GM04503 (cell line): ENCODE results near the gene KLK13.

Experiments
- DNase-seq: peaks from one replicate; pipeline ENCODE4 v3.0.0-alpha.2; 2012; ENCODE audit warnings: low read depth

Gene KLK13

DNA sequence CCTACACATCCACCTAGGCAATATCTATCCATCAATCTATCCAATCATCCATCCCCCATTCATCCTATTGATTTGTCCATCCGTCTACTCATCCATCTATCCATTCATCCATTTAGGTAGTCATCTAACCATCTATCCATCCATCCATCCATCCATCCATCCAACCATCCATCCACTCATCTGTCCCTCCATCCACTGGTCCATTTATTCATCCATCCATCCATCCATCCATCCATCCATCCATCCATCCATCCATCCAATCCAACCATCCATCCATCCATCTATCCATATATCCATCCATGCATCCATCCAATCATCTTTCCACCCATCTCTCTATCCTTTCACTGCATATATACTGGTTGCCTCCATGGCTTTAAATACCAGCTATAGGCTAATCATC, 3.9 kb downstream of the KLK13 start:
- no peak for DNase-seq

DNA sequence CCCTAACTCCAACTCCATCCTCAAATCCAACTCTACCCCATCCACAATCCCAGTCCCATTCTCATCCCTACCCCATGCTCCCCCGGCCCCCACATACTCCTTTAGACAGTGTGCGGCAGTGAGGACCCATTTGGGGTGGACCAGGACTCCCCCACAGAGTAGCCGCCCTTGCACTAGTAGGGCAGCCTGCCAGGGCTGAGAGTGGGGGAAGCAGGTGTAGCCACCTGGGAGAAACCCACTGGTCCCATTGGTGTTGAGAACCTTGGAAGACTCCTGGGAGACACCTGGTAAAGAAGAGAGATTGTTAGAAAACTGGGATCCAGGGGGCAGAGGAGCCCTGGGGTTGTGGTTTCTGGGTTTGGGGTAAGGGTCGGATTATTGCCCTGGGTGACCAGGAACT, 4.6 kb downstream of the KLK13 start:
- DNase-seq = no peak

DNA sequence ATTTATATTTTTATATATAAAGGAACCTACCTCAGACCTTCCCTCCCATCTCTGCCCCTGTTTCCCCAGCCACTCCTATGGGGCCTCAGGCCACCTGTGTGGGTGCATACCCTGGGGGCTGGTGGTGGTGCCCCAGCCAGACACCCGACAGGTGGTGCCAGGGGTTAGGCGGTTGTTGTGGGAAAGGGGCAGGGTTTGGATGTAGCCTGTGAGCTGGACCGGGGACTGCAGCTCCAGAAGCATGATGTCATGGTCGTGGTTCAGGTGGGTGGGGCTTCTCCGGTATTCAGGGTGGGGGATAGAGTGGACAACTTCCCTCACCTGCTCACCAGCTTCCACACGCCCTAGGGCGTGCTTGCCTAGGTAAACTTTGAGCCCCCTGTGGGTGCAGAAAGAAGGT, 5.2 kb downstream of the KLK13 start:
- DNase-seq = no peak

DNA sequence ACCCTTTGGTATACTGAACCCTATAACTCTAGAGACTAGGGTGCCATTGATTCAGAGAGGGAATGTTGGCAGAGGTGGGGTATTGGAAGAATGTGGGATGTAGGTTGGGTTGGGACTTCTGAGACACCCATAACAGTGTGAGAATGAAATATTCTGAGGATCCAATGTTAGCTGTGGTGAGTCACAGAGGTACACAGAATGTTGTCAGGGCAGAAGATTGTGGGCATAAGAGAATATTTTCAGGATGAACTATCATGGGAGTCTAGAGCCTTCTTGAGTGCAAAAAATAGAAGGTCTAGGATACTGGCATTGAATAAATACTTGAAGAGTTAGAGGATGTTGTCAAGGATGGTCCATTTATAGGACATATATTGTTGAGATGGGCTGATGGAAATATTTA, 9.0 kb downstream of the KLK13 start:
- DNase-seq = no peak

DNA sequence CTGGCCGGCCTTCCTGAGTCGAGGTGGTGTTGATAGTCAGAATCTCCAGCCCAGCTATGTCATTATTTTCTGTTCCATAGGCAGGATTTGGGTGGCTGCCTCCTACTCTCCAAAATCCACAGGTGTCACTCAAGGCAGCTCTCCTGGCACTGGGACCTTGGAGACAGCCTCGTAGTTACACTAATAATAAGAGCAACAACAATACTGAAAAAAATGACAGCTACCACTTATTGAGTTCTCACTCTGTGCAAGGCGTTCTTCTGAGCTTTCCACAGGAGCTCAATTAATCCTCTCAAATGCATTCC, 17.9 kb downstream of the KLK13 start:
- no peak for DNase-seq

DNA sequence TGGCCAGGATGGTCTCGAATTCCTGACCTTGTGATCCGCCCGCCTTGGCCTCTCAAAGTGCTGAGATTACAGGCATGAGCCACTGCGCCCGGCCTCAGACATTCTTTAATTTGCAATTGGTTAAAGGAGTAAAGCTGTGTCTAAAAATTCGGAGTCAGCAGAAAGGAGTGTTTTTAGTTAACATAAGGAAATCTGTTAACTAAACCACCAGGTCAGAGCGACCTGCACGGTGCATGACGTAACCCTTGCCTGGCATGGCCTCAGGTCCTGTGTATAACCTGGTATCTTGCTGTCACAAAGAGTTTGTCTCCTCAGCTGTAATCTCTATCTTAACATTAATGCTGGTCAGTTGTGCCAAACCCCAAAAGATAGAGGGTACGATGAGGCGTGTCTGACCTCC, 20.6 kb downstream of the KLK13 start:
- no peak for DNase-seq

DNA sequence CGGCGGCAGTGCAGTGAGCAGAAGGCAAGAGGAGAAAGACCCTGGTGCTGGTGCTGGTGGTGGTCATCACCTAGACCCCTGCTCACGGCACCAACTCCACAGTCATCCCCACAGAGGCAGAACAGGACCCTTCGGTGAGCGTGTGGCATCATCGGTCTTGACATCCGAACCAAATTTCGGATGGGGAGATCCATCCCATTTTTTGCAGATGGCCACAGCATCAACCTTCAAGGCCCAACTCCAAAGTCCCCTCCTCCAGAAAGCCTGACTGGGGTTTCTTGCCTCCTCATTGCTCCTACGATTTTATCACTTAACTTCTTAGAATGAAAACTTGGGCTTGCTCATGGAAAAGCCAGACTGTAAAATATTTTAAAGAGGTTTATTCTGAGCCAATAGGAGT, 21.4 kb downstream of the KLK13 start:
- no peak for DNase-seq

DNA sequence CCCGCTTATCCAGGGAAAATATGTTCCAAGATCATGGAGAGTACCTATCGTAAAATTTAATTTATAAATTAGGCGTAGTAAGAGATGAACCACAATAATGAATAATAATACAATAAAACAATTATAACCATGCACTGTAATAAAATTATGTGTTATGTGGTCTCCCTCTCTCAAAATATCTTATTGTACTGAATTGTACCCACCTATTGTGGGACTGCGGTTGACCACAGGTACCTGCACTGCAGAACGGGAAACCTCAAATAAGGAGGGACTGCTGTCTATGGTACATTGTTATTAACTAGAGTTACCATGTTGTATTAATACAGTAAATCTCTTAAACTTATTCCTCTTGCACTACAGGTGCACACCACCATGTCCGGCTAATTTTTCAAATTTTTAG, 24.7 kb downstream of the KLK13 start:
- DNase-seq = no peak

DNA sequence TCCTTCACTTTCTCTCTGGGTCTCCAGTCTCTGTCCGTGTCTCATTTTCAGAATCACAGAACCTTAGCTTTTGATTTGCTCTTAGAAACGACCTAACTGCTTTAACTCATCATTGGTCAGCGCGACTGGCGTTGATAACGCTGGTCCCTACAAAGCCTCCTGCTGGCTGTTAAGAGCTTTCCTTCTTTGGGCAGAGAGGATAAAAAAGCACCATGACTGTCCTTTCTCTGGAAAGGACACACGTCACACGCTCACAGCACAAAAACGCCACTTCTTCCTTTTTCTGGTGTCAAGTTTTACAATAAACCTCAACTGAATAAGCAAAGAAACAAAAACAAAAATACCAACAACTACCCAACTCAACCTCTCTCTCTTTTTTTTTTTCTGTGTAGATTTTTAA, 28.4 kb downstream of the KLK13 start:
- DNase-seq = no peak

DNA sequence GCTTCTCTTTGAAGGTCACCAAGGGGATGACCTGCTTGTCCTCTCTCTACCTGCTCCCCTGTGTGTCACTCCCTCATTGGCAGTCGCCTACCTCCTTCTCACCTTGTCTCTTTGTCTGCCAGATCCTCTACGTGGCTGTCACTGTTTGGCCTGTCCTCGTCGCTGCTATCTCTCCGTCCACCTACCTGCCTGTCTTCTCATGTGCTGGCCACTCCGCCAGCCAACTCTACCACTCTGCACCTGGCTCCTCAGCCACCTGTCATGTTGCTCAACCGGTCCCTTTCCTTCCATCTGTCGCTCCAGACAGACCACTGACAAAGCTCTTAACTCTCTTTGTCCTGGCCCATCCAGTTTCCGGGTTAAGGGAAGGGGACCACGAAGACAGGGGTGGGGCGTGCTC, 30.2 kb downstream of the KLK13 start, which contains the start of gene KLK12:
Gene KLK12 (minus strand): TSS at position 299 of the 400 bp plus-strand sequence. CDS start 381 bp downstream, outside the sequence.
- no peak for DNase-seq

DNA sequence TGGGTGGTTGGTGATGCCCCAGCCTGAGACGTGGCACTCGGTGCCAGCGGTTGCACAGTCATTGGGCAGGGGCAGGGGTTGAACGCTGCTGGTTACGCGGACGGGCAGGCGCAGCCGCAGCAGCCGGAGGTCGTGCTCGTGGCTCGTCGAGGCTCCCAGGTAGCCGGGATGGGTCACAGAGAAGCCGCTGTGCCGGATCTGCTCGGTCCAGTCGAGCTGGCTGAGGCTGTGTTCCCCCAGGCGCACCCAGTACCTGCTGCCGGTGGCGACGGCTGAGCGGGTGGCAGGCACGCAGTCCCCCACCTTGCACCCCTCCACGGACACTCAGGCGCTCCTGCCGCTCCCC, 33.0 kb downstream of the KLK13 start:
- DNase-seq = no peak

DNA sequence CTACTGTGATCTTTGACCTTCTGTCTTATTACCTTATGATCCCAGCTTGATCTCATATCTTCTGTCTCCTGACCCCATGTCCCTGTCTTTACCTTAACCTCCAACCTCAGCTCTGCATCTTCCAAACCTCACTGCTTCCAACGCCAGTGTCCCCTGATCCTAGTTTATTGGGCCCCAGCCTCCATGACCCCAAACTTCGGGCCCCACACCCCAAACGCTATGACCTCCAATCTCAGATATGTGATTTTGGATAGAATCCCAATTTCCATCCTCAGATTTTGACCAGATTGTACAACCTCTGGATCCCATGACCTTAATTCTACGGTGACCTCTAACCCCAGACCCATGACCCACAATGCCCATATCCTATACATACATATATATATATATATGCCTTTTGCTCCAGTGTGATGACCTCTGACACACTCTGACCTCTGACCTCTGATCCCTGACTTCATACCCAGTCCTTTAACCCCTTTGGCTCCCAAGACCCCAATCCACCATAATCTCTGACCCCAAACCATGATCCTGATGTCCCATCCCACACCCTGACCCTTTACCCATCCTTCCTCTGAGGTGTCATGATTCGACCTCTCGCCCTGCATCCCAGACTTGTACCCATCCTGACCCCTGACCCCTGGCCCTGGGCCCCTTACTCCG, 33.5 kb downstream of the KLK13 start:
- no peak for DNase-seq

DNA sequence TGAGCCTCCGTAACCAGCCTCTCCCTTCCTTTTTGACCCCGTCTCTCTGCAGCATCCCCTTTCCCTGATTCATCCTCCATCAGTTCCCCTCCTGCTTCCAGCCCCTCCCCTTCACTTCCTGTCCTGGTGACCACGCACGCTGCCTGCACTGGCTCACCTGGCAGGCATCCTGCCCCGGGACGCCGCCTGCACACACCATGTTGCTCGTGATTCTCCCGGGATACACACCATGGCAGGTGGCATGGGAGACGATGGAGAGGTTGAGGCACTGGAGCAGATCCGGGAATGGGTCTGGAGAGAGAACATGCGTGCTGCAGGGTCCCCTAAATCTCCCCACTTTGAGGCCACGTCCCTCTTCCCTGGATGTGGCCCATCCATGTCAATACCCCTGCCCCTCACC, 34.3 kb downstream of the KLK13 start:
- no peak for DNase-seq

DNA sequence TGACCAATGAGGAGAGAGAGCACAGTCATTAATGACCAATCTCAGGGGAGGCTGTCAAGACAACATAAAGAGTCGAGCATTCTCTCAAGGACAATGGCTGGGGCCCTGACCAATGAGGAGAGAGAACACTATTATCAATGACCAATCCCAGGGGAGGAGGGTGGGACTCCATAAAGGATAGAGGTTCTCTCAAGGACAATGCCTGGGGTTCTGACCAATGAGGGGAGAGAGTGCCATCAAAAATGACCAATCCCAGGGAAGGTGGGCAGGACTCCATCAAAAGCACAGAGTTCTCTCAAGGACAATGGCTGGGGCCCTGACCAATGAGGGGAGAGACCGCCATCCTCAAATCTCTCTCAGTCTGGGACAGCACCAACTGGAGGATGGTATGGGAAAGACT, 35.2 kb downstream of the KLK13 start:
- DNase-seq = no peak

DNA sequence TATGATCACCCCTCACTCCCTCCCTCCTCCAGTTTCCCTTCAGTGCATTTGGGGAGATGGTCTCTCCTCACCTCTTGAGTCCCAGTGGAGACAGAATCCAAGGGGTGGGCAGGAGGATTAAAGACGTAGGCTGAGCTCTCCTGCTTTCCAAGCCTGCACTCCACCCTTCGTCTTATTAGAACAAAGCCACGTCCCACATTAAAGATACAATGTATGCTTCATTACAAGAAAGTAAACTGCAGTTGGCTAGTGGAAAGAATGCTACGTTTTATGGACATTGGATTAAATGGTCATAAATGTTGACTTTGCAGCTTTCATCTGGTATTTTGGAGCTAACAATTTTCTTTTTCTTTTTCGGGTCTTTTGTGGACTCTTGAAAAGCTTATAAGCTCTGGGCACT, 37.0 kb downstream of the KLK13 start:
- DNase-seq = no peak

DNA sequence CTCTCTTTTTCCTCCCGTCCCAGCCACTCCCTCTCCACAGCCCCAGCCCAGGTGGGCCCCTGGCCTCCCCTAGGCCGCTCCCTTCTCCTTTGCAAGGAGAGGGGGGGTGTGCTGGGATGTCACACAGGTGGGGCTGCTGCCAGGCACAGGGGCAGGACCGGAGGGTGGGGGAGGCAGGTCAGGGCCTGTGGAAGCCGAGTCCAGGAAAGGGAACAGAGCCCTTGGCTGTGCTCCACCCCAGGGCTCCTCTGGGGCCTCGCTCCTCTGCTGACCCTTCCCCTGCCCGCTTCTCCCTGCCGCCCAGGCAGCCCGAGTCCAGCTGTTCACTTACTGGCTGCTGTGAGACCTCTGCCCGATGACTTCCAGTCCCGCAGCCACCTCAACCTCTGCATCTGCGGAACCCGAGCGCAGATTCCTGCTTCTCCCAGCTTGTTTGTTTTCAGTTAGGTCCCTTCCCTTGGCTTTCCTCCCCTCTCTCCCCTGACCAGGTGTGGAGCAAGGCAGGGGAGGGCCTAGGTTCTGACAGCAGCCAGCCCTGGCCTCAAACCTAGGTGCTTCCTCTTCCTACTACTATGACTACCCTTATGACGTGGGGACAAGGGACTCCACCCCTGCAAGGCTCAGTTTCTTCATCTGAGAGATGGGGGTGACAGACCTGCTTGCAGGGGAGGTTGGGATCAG, 37.6 kb downstream of the KLK13 start:
- no peak for DNase-seq

DNA sequence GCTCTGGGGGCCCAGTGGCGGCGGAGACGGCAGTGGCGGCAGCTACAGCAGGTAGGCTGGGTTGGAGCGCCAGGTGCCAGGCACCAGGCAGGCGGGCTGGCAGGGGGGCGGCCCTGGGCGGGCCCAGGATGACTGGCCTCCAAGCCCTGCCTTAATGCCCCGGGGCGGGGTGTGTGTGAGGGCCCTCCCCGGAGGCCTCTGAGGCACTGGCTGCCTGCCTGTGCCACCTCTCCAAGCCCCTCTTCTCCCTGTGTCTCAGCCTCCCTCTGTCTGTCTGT, 38.4 kb downstream of the KLK13 start, which contains the start of gene KLK11:
Gene KLK11 (minus strand): TSS at position 63 of the 278 bp plus-strand sequence. CDS start 985 bp downstream, outside the sequence.
- no peak for DNase-seq

DNA sequence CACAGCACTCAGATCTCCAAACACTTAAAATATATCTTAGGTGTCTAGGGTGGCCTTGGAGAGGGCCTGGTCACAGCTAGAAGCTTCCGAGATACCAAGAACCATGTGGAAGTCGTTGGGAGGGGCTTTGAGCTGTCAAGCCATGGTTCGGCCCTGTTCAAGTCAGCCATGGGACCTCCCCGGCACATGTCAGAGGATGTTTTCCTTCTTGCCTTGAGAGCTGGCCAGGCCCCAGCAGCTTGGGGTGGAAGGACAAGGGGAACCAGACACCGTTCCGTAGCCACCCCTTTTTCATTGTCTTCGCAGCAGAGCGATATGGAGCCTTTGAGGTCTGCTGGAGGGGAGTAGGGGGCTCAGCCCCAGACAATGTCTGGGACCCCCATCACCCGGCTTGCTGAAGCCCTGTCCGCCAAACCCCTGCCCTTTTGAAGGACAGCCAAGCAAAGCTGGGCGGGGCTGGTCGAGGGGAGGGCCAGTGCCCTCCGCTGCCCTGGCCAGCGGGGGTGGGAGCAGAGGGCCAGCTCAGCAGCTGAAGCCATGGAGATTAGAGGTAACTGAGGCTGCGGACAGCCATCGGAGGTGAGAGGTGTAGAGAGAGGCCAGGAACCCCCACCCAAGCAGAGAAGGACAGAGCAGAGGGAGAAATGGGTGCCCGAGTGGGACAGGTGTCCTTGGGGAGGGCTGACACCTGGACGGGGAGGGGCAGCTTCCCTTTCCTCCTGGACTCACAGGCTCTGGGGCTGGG, 38.9 kb downstream of the KLK13 start:
- no peak for DNase-seq

DNA sequence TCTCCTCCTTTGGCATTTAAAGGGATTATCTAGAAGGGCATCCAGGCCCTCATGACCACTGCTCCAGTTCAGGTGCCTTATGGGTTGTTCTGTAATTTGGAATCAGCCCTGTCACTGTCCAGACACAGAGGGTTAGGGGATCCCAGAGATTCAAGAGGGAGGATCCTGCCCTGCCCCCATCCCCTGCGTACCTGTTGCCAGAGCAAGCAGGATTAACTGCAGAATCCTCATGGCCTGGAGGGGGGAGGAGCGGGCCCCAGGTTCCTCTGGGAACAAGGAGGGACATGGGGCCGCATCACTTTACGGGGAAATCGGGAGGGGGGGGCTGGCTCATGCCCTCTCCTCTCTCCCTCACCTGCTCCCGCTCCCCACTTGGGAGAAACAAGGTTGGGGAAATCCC, 39.5 kb downstream of the KLK13 start:
- no peak for DNase-seq

DNA sequence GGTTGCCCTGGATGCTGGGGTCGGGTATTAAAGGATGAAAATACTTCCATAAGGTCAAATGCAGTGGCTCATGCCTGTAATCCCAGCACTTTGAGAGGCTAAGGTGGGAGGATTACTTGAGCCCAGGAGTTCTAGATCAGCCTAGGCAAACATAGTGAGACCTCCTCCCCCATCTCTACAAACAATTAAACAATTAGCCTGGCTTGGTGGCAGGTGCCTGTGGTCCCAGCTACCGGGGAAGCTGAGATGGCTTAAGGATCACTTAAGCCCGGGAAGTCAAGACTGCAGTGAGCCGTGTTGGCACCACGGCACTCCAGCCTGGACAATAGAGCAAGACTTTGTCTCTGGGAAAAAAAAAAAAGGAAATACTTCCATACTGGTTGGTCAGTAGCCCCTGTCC, 40.0 kb downstream of the KLK13 start:
- DNase-seq = no peak

DNA sequence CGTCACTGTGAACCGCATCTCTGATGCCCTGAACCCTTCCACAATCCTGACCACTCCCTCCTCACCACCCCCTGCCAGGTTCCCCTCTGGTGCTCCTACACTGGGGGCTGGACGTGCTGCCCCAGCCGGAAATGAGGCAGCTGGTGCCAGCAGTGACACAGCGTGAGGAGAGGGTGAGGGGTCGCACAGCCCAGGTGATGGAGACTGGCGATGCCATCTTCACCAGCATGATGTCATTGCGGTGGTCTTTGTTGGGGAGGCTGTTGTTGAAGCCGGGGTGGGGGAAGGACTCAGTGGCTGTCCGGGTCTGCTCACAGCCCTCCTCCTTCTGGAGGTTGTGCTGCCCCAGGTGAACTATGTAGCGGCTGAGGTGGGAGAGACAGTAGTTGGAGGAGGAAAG, 40.9 kb downstream of the KLK13 start:
- DNase-seq = no peak

DNA sequence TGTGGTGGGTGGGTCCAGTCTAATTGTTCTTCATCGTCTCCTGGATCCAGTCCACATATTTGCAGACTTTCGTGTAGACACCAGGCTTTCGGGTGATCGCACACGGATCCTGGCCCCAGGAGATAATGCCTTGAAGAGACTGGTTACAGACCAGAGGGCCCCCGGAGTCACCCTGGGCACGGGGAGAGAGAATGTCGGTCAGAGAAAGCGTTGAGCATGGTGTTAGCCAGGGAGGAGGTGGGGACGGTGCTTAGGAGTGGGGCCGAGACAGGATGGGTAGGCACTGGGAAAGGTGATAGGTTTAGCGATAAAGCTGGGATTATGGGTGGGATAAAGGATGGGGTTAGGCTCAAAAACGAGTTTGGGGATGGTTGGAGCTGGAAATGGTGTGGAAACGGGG, 42.4 kb downstream of the KLK13 start:
- no peak for DNase-seq

DNA sequence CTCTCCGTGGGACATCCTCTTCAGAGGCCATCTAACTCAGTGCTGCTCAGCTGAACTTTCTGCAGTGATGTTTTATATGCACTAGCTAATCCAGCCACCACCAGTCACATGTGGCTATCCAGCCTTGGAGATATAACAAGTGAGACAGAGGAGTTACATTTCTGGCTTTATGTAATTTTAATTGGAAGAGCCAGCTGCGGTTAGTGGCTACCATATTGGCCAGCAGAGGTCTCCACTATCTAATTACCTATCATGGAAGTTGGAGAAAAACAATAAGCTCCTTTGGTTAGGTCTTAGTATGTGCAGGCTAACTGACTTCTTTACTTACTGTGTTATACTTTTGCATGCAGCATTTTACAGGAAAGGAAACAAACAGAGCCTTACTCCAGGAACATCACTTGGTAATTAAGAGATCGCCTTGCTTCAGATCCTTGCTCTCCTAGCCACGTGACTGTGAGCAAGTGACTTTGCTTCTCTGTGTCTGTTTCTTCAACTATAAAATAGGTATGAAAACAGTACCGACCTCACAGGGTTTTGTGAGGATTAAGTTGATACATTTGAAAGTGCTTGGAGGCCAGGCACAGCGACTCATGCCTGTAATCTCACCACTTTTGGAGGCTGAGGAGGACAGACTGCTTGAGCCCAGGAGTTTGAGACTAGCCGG, 43.8 kb downstream of the KLK13 start:
- no peak for DNase-seq
